Neuronal stem cell (in vitro differentiated cells): ENCODE results near the gene SIK3.

Source experiments
- DNase-seq: peaks from one replicate; pipeline ENCODE4 v3.0.0-alpha.2; 2013; ENCODE audit warnings: low spot score
- H2AFZ ChIP-seq: one replicate; pipeline ENCODE4 v1.6.1; 2013; ENCODE audit warnings: mild to moderate bottlenecking, low read length, inconsistent platforms
- H2AK5ac ChIP-seq: 2 replicates; pipeline ENCODE4 v1.6.1; 2013; ENCODE audit warnings: low read depth, mild to moderate bottlenecking, inconsistent platforms, low read length, moderate library complexity, mixed read lengths
- H2BK120ac ChIP-seq: 2 replicates; pipeline ENCODE4 v1.6.1; 2013; ENCODE audit warnings: low read depth, mild to moderate bottlenecking, inconsistent platforms, low read length, moderate library complexity, mixed read lengths
- H2BK12ac ChIP-seq: one replicate; pipeline ENCODE4 v1.6.1; 2013; ENCODE audit warnings: low read length, inconsistent platforms
- H2BK15ac ChIP-seq: 2 replicates; pipeline ENCODE4 v1.6.1; 2013; ENCODE audit warnings: mild to moderate bottlenecking, low read length, inconsistent platforms, mixed read lengths
- H2BK5ac ChIP-seq: one replicate; pipeline ENCODE4 v1.6.1; 2013; ENCODE audit warnings: inconsistent platforms, mild to moderate bottlenecking, low read length, moderate library complexity
- H3K14ac ChIP-seq: one replicate; pipeline ENCODE4 v1.6.1; 2013; ENCODE audit warnings: low read length, inconsistent platforms
- H3K18ac ChIP-seq: 2 replicates; pipeline ENCODE4 v1.6.1; 2013; ENCODE audit warnings: low read length, inconsistent platforms
- H3K23ac ChIP-seq: 2 replicates; pipeline ENCODE4 v1.6.1; 2013; ENCODE audit warnings: low read depth, mild to moderate bottlenecking, mixed read lengths, low read length, inconsistent platforms; ENCODE audit not compliant: poor library complexity
- H3K27ac ChIP-seq: replicated peaks from 3 replicates; pipeline ENCODE4 v1.5.1; 2013; ENCODE audit warnings: low read length, inconsistent platforms
- H3K27me3 ChIP-seq, 3 experiments: 2 replicates each; pipeline ENCODE4 v1.6.1; 2013; ENCODE audit warnings: low read length in 3 of 3, mild to moderate bottlenecking in 2 of 3, inconsistent platforms in 1 of 3, low read depth in 1 of 3, mixed read lengths in 1 of 3, moderate library complexity in 1 of 3; ENCODE audit not compliant: control insufficient read depth in 3 of 3, insufficient read depth in 3 of 3
- H3K36me3 ChIP-seq, 2 donors: replicated peaks in 1 of 2; 2 replicates each; pipeline ENCODE4 v1.6.1; 2013; ENCODE audit warnings: low read length in 2 of 2; ENCODE audit not compliant: control insufficient read depth in 2 of 2, insufficient read depth in 2 of 2
- H3K4ac ChIP-seq: 2 replicates; pipeline ENCODE4 v1.6.1; 2013; ENCODE audit warnings: inconsistent platforms, mild to moderate bottlenecking, low read length, moderate library complexity
- H3K4me1 ChIP-seq, 2 donors: 1 replicate in 1 of 2; 2 replicates in 1 of 2; pipeline ENCODE4 v1.6.1; 2013; ENCODE audit warnings: low read length in 2 of 2, low read depth in 1 of 2; ENCODE audit not compliant: control insufficient read depth in 2 of 2, insufficient read depth in 1 of 2
- H3K4me2 ChIP-seq: one replicate; pipeline ENCODE4 v1.6.1; 2013; ENCODE audit warnings: mild to moderate bottlenecking, low read length, inconsistent platforms; ENCODE audit not compliant: insufficient read depth, poor library complexity, severe bottlenecking
- H3K4me3 ChIP-seq, 2 donors: 2 replicates each; pipeline ENCODE4 v1.5.1; 2013; ENCODE audit warnings: low read length in 2 of 2, mild to moderate bottlenecking in 2 of 2, inconsistent platforms in 1 of 2, moderate library complexity in 1 of 2
- H3K79me1 ChIP-seq: one replicate; pipeline ENCODE4 v1.6.1; 2013; ENCODE audit warnings: low read depth, mild to moderate bottlenecking, inconsistent platforms, low read length, moderate library complexity
- H3K9ac ChIP-seq: one replicate; pipeline ENCODE4 v1.6.1; 2013; ENCODE audit warnings: mild to moderate bottlenecking, low read depth, low read length, inconsistent platforms; ENCODE audit not compliant: poor library complexity
- H3K9me3 ChIP-seq, 2 donors: replicated peaks in 1 of 2; 2 replicates each; pipeline versions ENCODE3 to v1.6.1; 2013; ENCODE audit warnings: low read length in 2 of 2, mild to moderate bottlenecking in 2 of 2, inconsistent platforms in 1 of 2, low read depth in 1 of 2, mixed read lengths in 1 of 2, moderate library complexity in 1 of 2; ENCODE audit not compliant: control insufficient read depth in 2 of 2, insufficient read depth in 1 of 2
- H4K8ac ChIP-seq: one replicate; pipeline ENCODE4 v1.6.1; 2013; ENCODE audit warnings: low read depth, mild to moderate bottlenecking, inconsistent platforms, low read length, moderate library complexity
- H4K91ac ChIP-seq: one replicate; pipeline ENCODE4 v1.6.1; 2013; ENCODE audit warnings: low read length, low read depth, mild to moderate bottlenecking, inconsistent platforms; ENCODE audit not compliant: poor library complexity
- WGBS, 2 donors: extraction: QIAGEN DNeasy Blood & Tissue Kit; methylation state at CpG; one replicate each; pipeline ENCODE4 v1.1.7; 2013; ENCODE audit warnings: missing lambda C conversion rate in 2 of 2, mixed read lengths in 1 of 2; ENCODE audit not compliant: insufficient read length in 2 of 2, insufficient replicate concordance in 1 of 2; ENCODE audit errors: extremely low coverage in 2 of 2; 5-methylcytosine and 5-hydroxymethylcytosine counted together

SIK3 gene

DNA sequence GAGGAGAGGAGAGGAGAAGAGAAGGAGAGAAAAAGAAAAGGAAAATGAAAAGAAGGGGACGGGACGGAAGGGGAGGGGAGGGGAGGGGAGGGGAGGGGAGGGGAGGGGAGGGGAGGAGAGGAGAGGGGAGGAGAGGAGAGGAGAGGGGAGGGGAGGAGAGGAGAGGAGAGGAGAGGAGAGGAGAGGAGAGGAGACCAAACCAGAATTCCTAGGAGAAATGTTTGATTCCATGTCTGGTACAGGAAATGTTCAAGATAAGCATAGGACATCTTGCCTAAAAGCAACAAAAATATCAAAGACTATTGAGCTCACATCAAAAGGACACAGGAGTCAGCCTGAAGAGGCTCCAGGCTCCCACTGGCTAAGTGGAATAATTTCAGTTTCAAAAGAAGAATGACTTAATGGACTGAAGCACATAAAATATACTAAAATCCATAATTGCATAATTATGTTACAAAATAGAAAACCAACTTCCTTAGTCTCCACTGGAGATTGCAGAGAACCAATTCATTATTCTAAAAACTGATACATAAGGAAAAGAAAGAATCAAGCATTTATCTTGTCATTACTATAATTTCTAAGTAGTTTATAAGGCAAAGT, 159.7 kb downstream of the SIK3 start:
- no peaks in the 10 kb centered on the region for H3K79me1 ChIP-seq
- H3K4me3 ChIP-seq = no peak overlapping the region
- no peak overlapping the region for H3K4ac ChIP-seq
- no peak overlapping the region for H2BK15ac ChIP-seq
- no peaks in the 10 kb centered on the region for H3K4me1 ChIP-seq
- H3K36me3 ChIP-seq = peaks cover 0 to 4% of the 10 kb centered on the region in 2 donors
- H3K27me3 ChIP-seq = no peaks in the 10 kb centered on the region
- no peak overlapping the region for H3K18ac ChIP-seq
- H2AFZ ChIP-seq = no peak overlapping the region
- no peak overlapping the region for H3K4me2 ChIP-seq
- no peak overlapping the region for H3K14ac ChIP-seq
- H2BK12ac ChIP-seq = no peak overlapping the region
- H2BK5ac ChIP-seq = no peak overlapping the region
- H3K27ac ChIP-seq = no peak overlapping the region
- no peak overlapping the region for H2AK5ac ChIP-seq
- DNase-seq = no peak
- H3K23ac ChIP-seq = no peak overlapping the region
- H2BK120ac ChIP-seq = no peak overlapping the region
- no peak overlapping the region for H3K9ac ChIP-seq
- WGBS, 2 donors = no CpG with 5 or more reads among the region's 2 CpGs
- no peaks in the 10 kb centered on the region for H3K9me3 ChIP-seq
- H4K91ac ChIP-seq = no peak overlapping the region
- H4K8ac ChIP-seq = no peak overlapping the region

DNA sequence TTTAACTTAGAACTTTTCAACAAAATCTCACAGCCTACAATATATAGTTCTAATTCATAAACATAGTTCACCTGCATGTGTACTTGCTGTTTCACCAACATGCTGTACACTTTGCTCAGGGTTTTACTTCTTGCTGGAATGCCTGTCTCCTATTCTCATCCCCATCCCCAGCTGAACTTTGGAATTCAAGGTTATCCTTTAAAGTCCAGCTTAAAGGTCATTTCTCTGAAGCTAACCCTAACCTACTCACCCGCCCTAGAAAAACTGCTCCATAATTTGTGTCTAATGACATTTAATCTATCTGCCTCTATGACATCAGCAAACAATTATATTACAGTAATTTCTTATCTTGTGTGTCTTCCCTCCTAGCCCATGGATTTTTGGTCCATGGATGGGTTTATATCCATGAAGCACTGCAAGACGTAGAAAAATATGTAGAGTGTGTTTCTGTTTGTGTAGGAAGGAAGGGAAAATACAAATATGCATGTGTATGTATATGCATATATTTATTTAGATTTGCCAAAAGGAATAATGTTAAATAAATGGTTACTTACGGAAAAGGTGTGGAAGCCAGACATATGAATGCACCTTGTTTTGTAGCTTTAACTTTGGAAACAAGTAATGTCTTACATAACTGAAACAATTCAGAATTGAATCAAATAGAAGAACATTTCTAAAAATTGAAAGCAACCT, 161.3 kb downstream of the SIK3 start:
- peaks cover 0 to 4% of the 10 kb centered on the region in 2 donors for H3K36me3 ChIP-seq
- no CpG with 5 or more reads among the region's 3 CpGs for WGBS, 2 donors
- no peaks in the 10 kb centered on the region for H3K9me3 ChIP-seq
- no peak overlapping the region for H2AFZ ChIP-seq
- no peak overlapping the region for H2BK120ac ChIP-seq
- H3K18ac ChIP-seq = no peak overlapping the region
- H3K4me3 ChIP-seq = no peak overlapping the region
- H3K27ac ChIP-seq = no peak overlapping the region
- no peak overlapping the region for H2BK5ac ChIP-seq
- no peak overlapping the region for H2AK5ac ChIP-seq
- no peak overlapping the region for H3K9ac ChIP-seq
- no peak overlapping the region for H4K91ac ChIP-seq
- no peak overlapping the region for H2BK15ac ChIP-seq
- H3K4me2 ChIP-seq = no peak overlapping the region
- DNase-seq = no peak
- H3K23ac ChIP-seq = no peak overlapping the region
- H3K4me1 ChIP-seq = no peaks in the 10 kb centered on the region
- H3K27me3 ChIP-seq = no peaks in the 10 kb centered on the region
- H3K14ac ChIP-seq = no peak overlapping the region
- H3K79me1 ChIP-seq = no peaks in the 10 kb centered on the region
- H4K8ac ChIP-seq = no peak overlapping the region
- H3K4ac ChIP-seq = no peak overlapping the region
- H2BK12ac ChIP-seq = no peak overlapping the region

DNA sequence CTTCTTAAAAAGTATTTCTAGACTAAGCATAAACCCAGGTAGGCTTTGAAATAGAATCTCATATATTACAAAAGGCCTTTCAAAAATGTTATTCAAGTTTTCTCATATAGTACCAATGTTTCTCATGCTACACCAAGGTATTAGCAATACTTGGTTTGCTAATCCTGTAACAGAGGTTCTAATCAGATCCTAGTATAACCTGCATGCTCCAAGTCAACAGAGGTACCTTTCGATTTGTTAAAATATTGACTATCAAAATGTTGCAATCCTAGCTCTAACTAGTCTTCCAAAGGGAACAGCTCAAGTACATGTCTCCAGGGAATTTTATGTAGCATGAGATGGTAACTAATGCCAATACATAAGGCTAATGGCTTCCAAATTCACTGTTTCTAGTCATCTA, 162.7 kb downstream of the SIK3 start:
- Histone ChIP-seq H3K36me3 (peaks cover 0 to 4% of the 10 kb centered on the region in 2 donors), H4K91ac (no peak overlapping the region), H3K79me1 (no peaks in the 10 kb centered on the region), H3K27me3 (no peaks in the 10 kb centered on the region), H4K8ac (no peak overlapping the region), H3K18ac (no peak overlapping the region), H2AK5ac (no peak overlapping the region), H2BK15ac (no peak overlapping the region), H3K4me1 (peaks cover 0 to under 1% of the 10 kb centered on the region in 2 donors), H2BK5ac (no peak overlapping the region), H3K14ac (no peak overlapping the region), H2BK120ac (no peak overlapping the region), H3K9ac (no peak overlapping the region), H3K27ac (no peak overlapping the region), H3K23ac (no peak overlapping the region), H3K4ac (no peak overlapping the region), H2BK12ac (no peak overlapping the region), H3K9me3 (no peaks in the 10 kb centered on the region), H3K4me2 (no peak overlapping the region), H3K4me3 (no peak overlapping the region), H2AFZ (no peak overlapping the region)
- DNase-seq = no peak
- WGBS, 2 donors = no CpG with 5 or more reads among the region's 1 CpG

DNA sequence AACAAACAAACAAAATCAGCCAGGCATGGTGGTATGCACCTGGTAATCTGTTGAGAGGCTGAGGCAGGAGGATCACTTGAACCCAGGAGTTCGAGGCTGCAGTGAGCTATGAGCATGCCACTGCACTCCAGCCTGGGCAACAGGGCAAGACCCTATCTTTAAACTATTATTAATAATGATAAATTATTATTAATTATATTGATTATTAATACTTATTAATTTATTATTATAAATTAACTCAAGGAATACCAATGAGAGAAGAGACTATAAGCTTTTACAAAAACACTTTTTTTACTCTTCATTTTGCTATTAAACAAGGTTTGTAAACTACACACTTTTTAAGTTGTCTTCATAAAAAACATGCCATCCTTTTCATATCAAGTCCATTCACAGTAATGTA, 163.1 kb downstream of the SIK3 start:
- Histone ChIP-seq H3K4me3 (no peak overlapping the region), H3K4me2 (no peak overlapping the region), H4K8ac (no peak overlapping the region), H3K4me1 (peaks cover under 1 to 5% of the 10 kb centered on the region in 2 donors), H3K27me3 (no peaks in the 10 kb centered on the region), H2AK5ac (no peak overlapping the region), H2AFZ (no peak overlapping the region), H3K27ac (no peak overlapping the region), H3K79me1 (no peaks in the 10 kb centered on the region), H3K9me3 (no peaks in the 10 kb centered on the region), H3K36me3 (peaks cover 0 to 4% of the 10 kb centered on the region in 2 donors), H2BK15ac (no peak overlapping the region), H3K18ac (no peak overlapping the region), H2BK5ac (no peak overlapping the region), H3K14ac (no peak overlapping the region), H3K4ac (no peak overlapping the region), H3K9ac (no peak overlapping the region), H4K91ac (no peak overlapping the region), H2BK12ac (no peak overlapping the region), H2BK120ac (no peak overlapping the region), H3K23ac (no peak overlapping the region)
- no peak for DNase-seq
- no CpG with 5 or more reads among the region's 1 CpG for WGBS, 2 donors
